Neural cell (in vitro differentiated cells): ENCODE data around the gene PTPRU. TPM values are rescaled to one million over a fixed set of nuclear protein-coding genes. Genes with fewer than 3 reads are reported as not detected.

Source experiments
- H2AFZ ChIP-seq: fragments of 200-600, 300-800 bp; sonication (generic), shearing (Covaris generic); 2 replicates; pipeline ENCODE4 v1.6.0; 2014; ENCODE audit warnings: low read depth, mild to moderate bottlenecking, antibody characterized with exemption, low read length, moderate library complexity
- H3F3A ChIP-seq: fragments of 200-600 bp; shearing (Covaris generic); 2 replicates; pipeline ENCODE4 v1.6.1; 2016; ENCODE audit warnings: mild to moderate bottlenecking, moderate library complexity, mixed read lengths, antibody characterized with exemption, low read length; ENCODE audit not compliant: insufficient read depth, poor library complexity, severe bottlenecking
- H3K27ac ChIP-seq: fragments of 200-600, 300-800 bp; sonication (generic), shearing (Covaris generic); 2 replicates; pipeline ENCODE4 v1.5.1; 2014; ENCODE audit warnings: mild to moderate bottlenecking, low read length, moderate library complexity
- H3K27me3 ChIP-seq: fragments of 300-800, 200-600 bp; sonication (generic), shearing (Covaris generic); 2 replicates; pipeline ENCODE4 v1.6.0; 2014; ENCODE audit warnings: mild to moderate bottlenecking, low read depth, low read length, moderate library complexity; ENCODE audit not compliant: insufficient read depth
- H3K36me3 ChIP-seq: fragments of 300-800, 200-600 bp; sonication (generic), shearing (Covaris generic); 2 replicates; pipeline ENCODE4 v1.5.1; 2014; ENCODE audit warnings: mild to moderate bottlenecking, antibody characterized with exemption, low read length, moderate library complexity; ENCODE audit not compliant: insufficient read depth
- H3K4me2 ChIP-seq: fragments of 300-800, 200-600 bp; sonication (generic), shearing (Covaris generic); 2 replicates; pipeline ENCODE4 v1.6.0; 2014; ENCODE audit warnings: mild to moderate bottlenecking, low read length
- H3K4me3 ChIP-seq: fragments of 300-800, 200-600 bp; sonication (generic), shearing (Covaris generic); 2 replicates; pipeline ENCODE4 v1.5.1; 2014; ENCODE audit warnings: mild to moderate bottlenecking, low read length, moderate library complexity
- H3K79me2 ChIP-seq: fragments of 200-600 bp; shearing (Covaris generic); replicated peaks from 2 replicates; pipeline ENCODE4 v1.6.0; 2014; ENCODE audit warnings: mild to moderate bottlenecking, low read length, moderate library complexity; ENCODE audit not compliant: insufficient read depth
- H3K9ac ChIP-seq: fragments of 300-800, 200-600 bp; sonication (generic), shearing (Covaris generic); 2 replicates; pipeline ENCODE4 v1.6.1; 2016; ENCODE audit warnings: mild to moderate bottlenecking, low read length, mixed read lengths
- H3K9me2 ChIP-seq: fragments of 200-600 bp; shearing (Covaris generic); 2 replicates; pipeline ENCODE4 v1.6.1; 2016; ENCODE audit warnings: mild to moderate bottlenecking, low read length, mixed read lengths; ENCODE audit not compliant: insufficient read depth
- H3K9me3 ChIP-seq: fragments of 200-600, 300-800 bp; sonication (generic), shearing (Covaris generic); 2 replicates; pipeline ENCODE4 v1.6.1; 2016; ENCODE audit warnings: mild to moderate bottlenecking, mixed run types, low read length, moderate library complexity, mixed read lengths
- H4K20me1 ChIP-seq: fragments of 200-600 bp; shearing (Covaris generic); 2 replicates; pipeline ENCODE4 v1.6.1; 2016; ENCODE audit warnings: mild to moderate bottlenecking, mixed run types; ENCODE audit not compliant: insufficient read depth
- CTCF ChIP-seq: fragments of 450-650 bp; IDR thresholded peaks from 2 replicates; pipeline ENCODE4 v1.5.1; 2014; ENCODE audit warnings: antibody characterized with exemption, mild to moderate bottlenecking, moderate library complexity; ENCODE audit not compliant: poor library complexity, severe bottlenecking
- EP300 ChIP-seq: fragments of 450-650 bp; conservative IDR thresholded peaks from 2 replicates; pipeline ENCODE4 v1.6.1; 2014; ENCODE audit warnings: antibody characterized with exemption, mild to moderate bottlenecking, moderate library complexity; ENCODE audit not compliant: poor library complexity, severe bottlenecking
- EZH2 ChIP-seq: fragments of 200-600, 300-800 bp; shearing (Covaris generic), sonication (generic); IDR thresholded peaks from 2 replicates; pipeline ENCODE4 v1.6.1; 2014; ENCODE audit warnings: antibody characterized with exemption, low read length, borderline replicate concordance, mild to moderate bottlenecking; ENCODE audit not compliant: insufficient read depth, poor library complexity, severe bottlenecking
- MXI1 ChIP-seq: fragments of 450-650 bp; conservative IDR thresholded peaks from 2 replicates; pipeline ENCODE4 v1.6.1; 2014; ENCODE audit warnings: antibody characterized with exemption, mild to moderate bottlenecking; ENCODE audit not compliant: poor library complexity, severe bottlenecking
- POLR2AphosphoS5 ChIP-seq: IDR thresholded peaks from 2 replicates; pipeline ENCODE4 v1.6.1; 2012
- RAD21 ChIP-seq: fragments of 450-650 bp; conservative IDR thresholded peaks from 2 replicates; pipeline ENCODE4 v1.6.1; 2014; ENCODE audit warnings: antibody characterized with exemption, mild to moderate bottlenecking, moderate library complexity
- REST ChIP-seq: IDR thresholded peaks from 2 replicates; pipeline ENCODE4 v1.6.1; 2012; ENCODE audit warnings: borderline replicate concordance
- SMC3 ChIP-seq: fragments of 450-650 bp; conservative IDR thresholded peaks from 2 replicates; pipeline ENCODE4 v1.6.1; 2014; ENCODE audit warnings: antibody characterized with exemption, mild to moderate bottlenecking, moderate library complexity; ENCODE audit not compliant: poor library complexity
- TAF1 ChIP-seq: IDR thresholded peaks from 2 replicates; pipeline ENCODE4 v1.6.1; 2012; ENCODE audit warnings: low read depth
- polyA plus RNA-seq: library from polyadenylated mRNA; depleted of rRNA; stranded (reverse); fragments of >200 nt; gene quantifications from 2 replicates; pipeline ENCODE4 v1.2.3, GENCODE V29; 2014

The PTPRU gene
- polyA plus RNA-seq, 1 donor from 2014 or later: 5.0 TPM

- H3K79me2 ChIP-seq: no peaks in the 10 kb centered on the region
- H4K20me1 ChIP-seq: no peaks in the 10 kb centered on the region
- no peak overlapping the region for H3K27ac ChIP-seq
- H3K9me2 ChIP-seq: no peaks in the 10 kb centered on the region
- H3K4me2 ChIP-seq: no peak overlapping the region
- H3F3A ChIP-seq: no peaks in the 10 kb centered on the region
- TF ChIP-seq SMC3 (peak; percentile 94), CTCF (peak; percentile 95), MXI1 (no peak), RAD21 (peak; percentile 95), REST (no peak), EZH2 (no peak)
- H3K9me3 ChIP-seq: no peaks in the 10 kb centered on the region
- no peak overlapping the region for H3K4me3 ChIP-seq
- no peak overlapping the region for H3K9ac ChIP-seq
- no peak overlapping the region for H2AFZ ChIP-seq
- no peaks in the 10 kb centered on the region for H3K36me3 ChIP-seq
- H3K27me3 ChIP-seq: no peaks in the 10 kb centered on the region
Measured at GRCh38 chr1:29202584-29203340, 33.6 kb upstream of the PTPRU start.

GRCh38 chr1:29208442-29208841 is 27.9 kb upstream of the PTPRU start:
- Histone ChIP-seq H3K36me3 (no peaks in the 10 kb centered on the region), H3K9ac (no peak overlapping the region), H3K4me2 (no peak overlapping the region), H3K9me3 (no peaks in the 10 kb centered on the region), H3K27me3 (no peaks in the 10 kb centered on the region), H3K4me3 (no peak overlapping the region), H4K20me1 (no peaks in the 10 kb centered on the region), H3F3A (no peaks in the 10 kb centered on the region), H3K79me2 (no peaks in the 10 kb centered on the region), H2AFZ (no peak overlapping the region), H3K9me2 (no peaks in the 10 kb centered on the region), H3K27ac (no peak overlapping the region)
- TF ChIP-seq REST (no peak), EP300 (no peak), RAD21 (no peak), MXI1 (no peak), SMC3 (no peak), POLR2AphosphoS5 (no peak), EZH2 (no peak), TAF1 (no peak), CTCF (no peak)
